Stimulated activated CD4-positive, alpha-beta T cell treated with anti-CD3 and anti-CD28 coated beads, TNF-alpha, amount 100 ng/mL, for 1 hour (primary cell): ENCODE measurements around the gene TANK.

Experiments used
- DNase-seq, 3 donors: peaks; one replicate each; pipeline ENCODE4 v3.0.0-alpha.2; 2020; ENCODE audit warnings: low read depth in 3 of 3, low spot score in 1 of 3

The TANK gene

GRCh38 chr2:161133366-161133765, 26.9 kb upstream of the TANK start:
- no peak for DNase-seq

GRCh38 chr2:161134547-161135518, 25.4 kb upstream of the TANK start:
- no peak for DNase-seq

- DNase-seq: no peak
Observed at GRCh38 chr2:161135951-161136593, 24.2 kb upstream of the TANK start.

- peak in 1 of 3 donors; percentile 3 for DNase-seq
Observed at GRCh38 chr2:161136696-161137324, 23.4 kb upstream of the TANK start.

GRCh38 chr2:161138429-161138828, 21.8 kb upstream of the TANK start:
- no peak for DNase-seq

GRCh38 chr2:161139098-161139987, 20.9 kb upstream of the TANK start:
- DNase-seq: no peak

GRCh38 chr2:161141033-161141432, 19.2 kb upstream of the TANK start:
- DNase-seq: no peak

GRCh38 chr2:161146209-161146775, 13.9 kb upstream of the TANK start:
- no peak for DNase-seq

GRCh38 chr2:161146996-161147395, 13.2 kb upstream of the TANK start:
- no peak for DNase-seq

GRCh38 chr2:161147856-161148255, 12.4 kb upstream of the TANK start:
- no peak for DNase-seq

- no peak for DNase-seq
Observed at GRCh38 chr2:161150704-161151103, 9.5 kb upstream of the TANK start.

- no peak for DNase-seq
Observed at GRCh38 chr2:161152302-161152701, 7.9 kb upstream of the TANK start.

- no peak for DNase-seq
Observed at GRCh38 chr2:161158882-161159281, 1.3 kb upstream of the TANK start.

GRCh38 chr2:161159456-161160225, 587 bp upstream of the TANK start:
- DNase-seq: no peak

- no peak for DNase-seq
Observed at GRCh38 chr2:161161074-161161706, 962 bp downstream of the TANK start.

- DNase-seq: no peak
Observed at GRCh38 chr2:161163440-161163839, 3.2 kb downstream of the TANK start.

GRCh38 chr2:161164161-161164560, 3.9 kb downstream of the TANK start:
- DNase-seq: no peak

- no peak for DNase-seq
Observed at GRCh38 chr2:161165266-161165665, 5.0 kb downstream of the TANK start.

- no peak for DNase-seq
Observed at GRCh38 chr2:161165811-161166210, 5.6 kb downstream of the TANK start.
